DOHH2 (cell line): ENCODE data around the gene GCSAML.

Experiments
- H3F3A ChIP-seq: fragments of 200-600 bp; sonication (generic), shearing (Covaris generic); 2 replicates; pipeline ENCODE4 v1.6.0; 2016; ENCODE audit warnings: antibody characterized with exemption, mild to moderate bottlenecking; ENCODE audit not compliant: control insufficient read depth, insufficient read depth
- H3K27ac ChIP-seq: fragments of 200-600 bp; sonication (generic); 2 replicates; pipeline ENCODE4 v1.5.1; 2014; ENCODE audit warnings: low read depth, mild to moderate bottlenecking, low read length, moderate library complexity
- H3K27me3 ChIP-seq: fragments of 200-600 bp; sonication (generic); 2 replicates; pipeline ENCODE4 v1.6.1; 2014; ENCODE audit warnings: mild to moderate bottlenecking, low read length, mixed read lengths; ENCODE audit not compliant: control insufficient read depth
- H3K36me3 ChIP-seq: fragments of 200-600 bp; sonication (generic); 2 replicates; pipeline ENCODE4 v1.6.1; 2014; ENCODE audit warnings: mild to moderate bottlenecking, low read length, moderate library complexity, mixed read lengths; ENCODE audit not compliant: control insufficient read depth
- H3K4me1 ChIP-seq: fragments of 200-600 bp; sonication (generic); 2 replicates; pipeline ENCODE4 v1.6.1; 2014; ENCODE audit warnings: mild to moderate bottlenecking, low read length, mixed read lengths; ENCODE audit not compliant: control insufficient read depth
- H3K4me2 ChIP-seq: fragments of 200-600 bp; sonication (generic); 2 replicates; pipeline ENCODE4 v1.6.0; 2014; ENCODE audit warnings: mild to moderate bottlenecking, low read length, moderate library complexity
- H3K4me3 ChIP-seq: fragments of 200-600 bp; sonication (generic); 2 replicates; pipeline ENCODE4 v1.5.1; 2014; ENCODE audit warnings: mild to moderate bottlenecking, low read length, mixed read lengths
- H3K79me2 ChIP-seq: fragments of 200-600 bp; sonication (generic); 2 replicates; pipeline ENCODE4 v1.6.1; 2014; ENCODE audit warnings: mild to moderate bottlenecking, low read length, mixed read lengths; ENCODE audit not compliant: control insufficient read depth
- H3K9me2 ChIP-seq: fragments of 200-600 bp; sonication (generic); replicated peaks from 2 replicates; pipeline ENCODE4 v1.6.1; 2014; ENCODE audit warnings: mild to moderate bottlenecking, low read length, mixed read lengths; ENCODE audit not compliant: control insufficient read depth
- H3K9me3 ChIP-seq: fragments of 200-600 bp; sonication (generic); 2 replicates; pipeline ENCODE4 v1.6.1; 2014; ENCODE audit warnings: antibody characterized with exemption, low read length, mixed read lengths; ENCODE audit not compliant: control insufficient read depth, insufficient read depth
- H4K20me1 ChIP-seq: fragments of 200-600 bp; sonication (generic); 2 replicates; pipeline ENCODE4 v1.6.0; 2014; ENCODE audit warnings: low read depth, mild to moderate bottlenecking, antibody characterized with exemption, low read length, moderate library complexity; ENCODE audit not compliant: control insufficient read depth, insufficient read depth
- EZH2phosphoT487 ChIP-seq: fragments of 200-600 bp; sonication (generic); IDR thresholded peaks from 2 replicates; pipeline ENCODE4 v1.6.1; 2017; ENCODE audit warnings: borderline replicate concordance, mild to moderate bottlenecking, antibody characterized with exemption, low read length, moderate library complexity, mixed read lengths
- TF ChIP-seq, protein P1 (sequence below): fragments of 200-600 bp; sonication (generic); IDR thresholded peaks from one replicate; pipeline ENCODE4 v1.5.1; 2014; ENCODE audit warnings: antibody characterized with exemption, mild to moderate bottlenecking, low read depth, low read length; ENCODE audit not compliant: poor library complexity, severe bottlenecking

Gene GCSAML

DNA sequence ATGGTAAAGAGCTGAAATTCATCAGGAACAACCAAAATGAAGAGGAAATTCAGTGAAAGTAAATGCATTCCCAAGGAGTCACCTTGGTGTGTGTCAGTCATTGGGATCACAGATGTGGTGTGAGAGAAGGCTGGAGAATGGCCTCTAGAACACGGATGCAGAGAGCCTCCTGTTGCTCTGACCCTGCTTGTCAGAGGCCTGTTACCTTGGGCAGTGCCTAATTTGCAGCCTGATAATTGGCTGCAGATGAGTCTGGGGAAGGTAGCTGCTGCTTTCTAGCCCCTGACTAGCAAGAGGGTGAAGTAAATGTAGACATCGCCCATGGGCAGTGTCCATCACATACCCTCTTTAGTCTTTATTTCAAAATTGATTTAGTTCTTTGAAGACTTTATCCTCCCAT is 3.3 kb downstream of the GCSAML start:
- no peaks in the 10 kb centered on the region for H3K4me1 ChIP-seq
- TF ChIP-seq EZH2phosphoT487 = no peak
- TF ChIP-seq, protein P1, sequence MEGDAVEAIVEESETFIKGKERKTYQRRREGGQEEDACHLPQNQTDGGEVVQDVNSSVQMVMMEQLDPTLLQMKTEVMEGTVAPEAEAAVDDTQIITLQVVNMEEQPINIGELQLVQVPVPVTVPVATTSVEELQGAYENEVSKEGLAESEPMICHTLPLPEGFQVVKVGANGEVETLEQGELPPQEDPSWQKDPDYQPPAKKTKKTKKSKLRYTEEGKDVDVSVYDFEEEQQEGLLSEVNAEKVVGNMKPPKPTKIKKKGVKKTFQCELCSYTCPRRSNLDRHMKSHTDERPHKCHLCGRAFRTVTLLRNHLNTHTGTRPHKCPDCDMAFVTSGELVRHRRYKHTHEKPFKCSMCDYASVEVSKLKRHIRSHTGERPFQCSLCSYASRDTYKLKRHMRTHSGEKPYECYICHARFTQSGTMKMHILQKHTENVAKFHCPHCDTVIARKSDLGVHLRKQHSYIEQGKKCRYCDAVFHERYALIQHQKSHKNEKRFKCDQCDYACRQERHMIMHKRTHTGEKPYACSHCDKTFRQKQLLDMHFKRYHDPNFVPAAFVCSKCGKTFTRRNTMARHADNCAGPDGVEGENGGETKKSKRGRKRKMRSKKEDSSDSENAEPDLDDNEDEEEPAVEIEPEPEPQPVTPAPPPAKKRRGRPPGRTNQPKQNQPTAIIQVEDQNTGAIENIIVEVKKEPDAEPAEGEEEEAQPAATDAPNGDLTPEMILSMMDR = no peak
- no peaks in the 10 kb centered on the region for H3F3A ChIP-seq
- no peaks in the 10 kb centered on the region for H3K36me3 ChIP-seq
- no peaks in the 10 kb centered on the region for H3K9me3 ChIP-seq
- H3K4me2 ChIP-seq = no peak overlapping the region
- no peaks in the 10 kb centered on the region for H3K27me3 ChIP-seq
- no peaks in the 10 kb centered on the region for H3K79me2 ChIP-seq
- H3K9me2 ChIP-seq = no peaks in the 10 kb centered on the region
- no peak overlapping the region for H3K4me3 ChIP-seq
- H3K27ac ChIP-seq = no peak overlapping the region
- no peaks in the 10 kb centered on the region for H4K20me1 ChIP-seq

DNA sequence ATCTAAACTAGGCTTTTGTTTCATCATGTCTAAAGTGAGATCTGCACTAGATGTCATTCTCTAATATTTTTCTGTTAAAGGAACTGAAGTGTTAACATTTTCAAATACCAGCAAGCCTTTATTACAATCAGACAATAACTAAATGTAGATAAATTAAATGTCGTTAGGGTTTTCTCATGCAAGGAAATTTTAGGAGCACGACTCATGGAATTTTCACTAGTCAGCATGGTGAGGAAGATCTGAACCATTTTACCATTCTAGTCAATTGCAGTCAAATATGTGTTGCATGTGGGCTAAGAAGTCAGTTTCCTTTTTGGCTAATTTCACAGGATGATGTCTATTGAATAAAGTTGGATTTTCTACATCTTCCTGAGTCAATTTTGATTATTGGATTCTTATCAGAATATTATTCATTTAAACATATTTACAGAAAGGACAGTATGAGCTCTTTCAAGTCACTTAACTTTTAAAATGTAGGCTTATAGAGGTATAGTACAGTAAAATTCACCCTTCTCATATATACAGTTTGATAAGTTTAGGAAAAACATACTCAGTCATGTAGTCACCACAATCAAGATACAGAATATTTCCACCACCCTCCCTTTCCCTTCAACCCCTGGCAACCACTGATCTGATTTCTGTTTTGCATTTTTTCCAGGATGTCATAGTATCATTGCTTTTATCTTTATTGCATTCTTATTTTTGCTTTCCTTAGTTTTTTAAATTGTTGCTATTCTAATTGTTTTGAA is 9.2 kb downstream of the GCSAML start:
- TF ChIP-seq EZH2phosphoT487 = no peak
- TF ChIP-seq, protein P1 = no peak
- no peaks in the 10 kb centered on the region for H3K79me2 ChIP-seq

DNA sequence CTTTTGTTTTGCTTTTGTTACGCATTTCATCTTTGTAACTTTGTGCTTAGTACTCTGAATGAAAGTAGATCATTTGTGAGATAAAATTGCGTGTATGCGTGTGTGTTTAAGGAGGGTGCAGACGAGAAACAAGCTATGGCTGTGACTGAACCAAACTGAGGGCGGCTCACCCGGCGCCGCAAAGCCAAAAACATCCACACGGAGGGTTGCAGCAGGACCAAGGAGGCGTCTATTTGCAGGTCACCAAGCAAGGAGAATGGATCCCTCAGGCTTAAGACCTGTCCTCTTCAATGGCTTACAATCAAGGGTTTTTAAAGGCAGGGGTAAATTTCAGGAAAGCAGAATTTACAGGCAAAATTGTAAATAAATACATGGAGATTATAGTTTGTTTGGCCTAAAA is 12.8 kb downstream of the GCSAML start:
- Histone ChIP-seq H3K79me2 (no peaks in the 10 kb centered on the region), H3K9me3 (no peaks in the 10 kb centered on the region), H3K4me1 (no peaks in the 10 kb centered on the region), H4K20me1 (no peaks in the 10 kb centered on the region), H3F3A (no peaks in the 10 kb centered on the region), H3K27ac (no peak overlapping the region), H3K9me2 (no peaks in the 10 kb centered on the region), H3K4me2 (no peak overlapping the region), H3K27me3 (no peaks in the 10 kb centered on the region), H3K4me3 (no peak overlapping the region), H3K36me3 (no peaks in the 10 kb centered on the region)
- TF ChIP-seq EZH2phosphoT487 = no peak
- TF ChIP-seq, protein P1 = no peak

More for the DNA sequence above, 9.2 kb downstream of the GCSAML start:
- Histone ChIP-seq H3K4me1 (no peaks in the 10 kb centered on the region), H3K36me3 (no peaks in the 10 kb centered on the region), H4K20me1 (no peaks in the 10 kb centered on the region), H3K4me3 (no peak overlapping the region), H3K9me2 (no peaks in the 10 kb centered on the region), H3F3A (no peaks in the 10 kb centered on the region), H3K9me3 (no peaks in the 10 kb centered on the region), H3K27me3 (no peaks in the 10 kb centered on the region), H3K27ac (no peak overlapping the region), H3K4me2 (no peak overlapping the region)
